NCI-H2227 treated with DMSO at 0.1 percent for 48 hours (cell line): ENCODE measurements around the gene MARCHF10.
"Not testable (repeated sequence)": the region's sequence is repeated elsewhere in the genome, so short reads cannot be mapped to it uniquely, and the experiment has no call there.

Experiments used
- DNase-seq: peaks from one replicate; lab custom pipeline; 2025; lab: John Stamatoyannopoulos, UW

MARCHF10 gene

DNA sequence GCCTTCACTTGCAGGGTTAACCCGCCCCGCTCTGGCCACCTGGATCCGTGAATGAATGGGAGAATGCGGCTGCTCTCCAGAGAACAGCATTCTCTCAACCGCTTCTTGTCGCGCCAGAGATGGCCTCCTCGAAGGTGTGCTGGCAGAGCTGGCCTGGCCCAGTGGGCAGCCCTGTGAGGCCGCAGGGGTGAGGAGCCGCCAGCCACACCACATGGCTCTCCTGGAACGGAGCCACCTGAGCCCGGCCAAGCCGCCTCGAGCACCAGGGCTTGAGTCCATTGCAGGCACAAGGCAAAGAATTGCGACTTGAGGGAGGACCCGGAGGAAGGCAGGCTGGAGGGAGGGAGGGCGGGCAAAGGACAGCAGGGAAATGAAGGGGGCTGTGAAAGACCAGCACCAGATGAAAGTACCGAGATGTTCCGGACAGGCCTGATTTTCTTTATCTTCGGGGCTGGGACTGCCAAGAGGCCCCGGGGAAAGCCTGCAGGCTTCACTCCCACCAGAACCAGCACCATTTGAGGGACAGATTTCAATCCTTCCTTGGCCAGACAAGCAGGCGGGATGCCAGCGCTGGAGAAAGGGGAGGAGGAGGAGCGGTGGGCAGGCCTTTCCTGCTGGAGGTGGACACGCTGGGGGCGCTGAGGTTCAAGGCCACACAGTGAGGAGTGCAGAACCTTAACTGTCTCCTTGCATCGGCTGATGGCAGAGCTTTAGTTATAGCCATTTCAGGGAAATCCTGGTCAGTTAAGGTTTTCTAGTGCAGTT, 111.2 kb downstream of the MARCHF10 start:
- no peak for DNase-seq

DNA sequence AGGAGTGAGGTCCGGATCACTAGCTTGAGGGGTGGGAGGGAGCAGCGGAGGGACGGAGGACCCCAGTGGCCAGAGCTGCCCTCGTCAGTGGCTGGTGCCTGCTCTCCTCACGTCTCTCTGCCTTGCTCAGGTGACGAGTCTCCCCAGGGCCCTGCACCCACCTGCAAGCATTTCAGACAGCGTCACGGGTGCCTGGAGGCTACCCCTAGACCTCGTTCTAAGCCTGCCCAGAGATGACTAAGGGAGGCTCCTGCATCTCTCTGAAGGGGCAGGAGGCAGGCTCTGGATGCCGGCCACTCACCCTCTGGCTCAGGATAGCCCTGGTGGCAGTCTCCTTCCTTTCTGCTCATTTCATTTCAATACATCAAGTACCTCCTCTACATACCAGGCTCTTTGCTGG, 111.9 kb downstream of the MARCHF10 start:
- DNase-seq = no peak

DNA sequence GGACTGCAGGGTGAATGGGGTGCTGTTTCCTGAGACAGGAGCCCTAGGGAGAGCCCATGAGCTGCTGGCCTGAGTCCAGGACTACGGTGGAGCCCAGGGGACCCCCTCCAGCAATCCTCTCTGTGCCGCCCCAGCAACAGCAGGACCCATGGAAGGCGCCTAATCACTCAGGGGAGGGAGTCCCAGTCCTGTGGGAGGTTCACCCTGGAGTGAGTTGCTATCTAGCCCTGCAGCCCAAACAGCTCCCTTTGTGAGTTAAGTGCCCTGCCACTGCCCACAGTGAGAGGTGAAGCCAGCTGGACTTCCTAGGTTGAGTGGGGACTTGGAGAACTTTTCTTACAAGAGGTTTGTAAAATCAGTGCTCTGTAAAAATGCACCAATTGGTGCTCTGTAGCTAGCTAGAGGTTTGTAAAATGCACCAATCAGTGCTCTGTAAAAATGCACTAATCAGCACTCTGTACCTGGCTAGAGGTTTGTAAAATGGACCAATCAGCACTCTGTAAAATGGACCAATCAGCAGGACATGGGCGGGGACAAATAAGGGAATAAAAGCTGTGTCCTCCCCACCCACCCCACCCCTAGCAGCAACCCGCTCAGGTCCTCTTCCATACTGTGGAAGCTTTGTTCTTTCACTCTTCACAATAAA, 112.9 kb downstream of the MARCHF10 start:
- not testable (repeated sequence) for DNase-seq

DNA sequence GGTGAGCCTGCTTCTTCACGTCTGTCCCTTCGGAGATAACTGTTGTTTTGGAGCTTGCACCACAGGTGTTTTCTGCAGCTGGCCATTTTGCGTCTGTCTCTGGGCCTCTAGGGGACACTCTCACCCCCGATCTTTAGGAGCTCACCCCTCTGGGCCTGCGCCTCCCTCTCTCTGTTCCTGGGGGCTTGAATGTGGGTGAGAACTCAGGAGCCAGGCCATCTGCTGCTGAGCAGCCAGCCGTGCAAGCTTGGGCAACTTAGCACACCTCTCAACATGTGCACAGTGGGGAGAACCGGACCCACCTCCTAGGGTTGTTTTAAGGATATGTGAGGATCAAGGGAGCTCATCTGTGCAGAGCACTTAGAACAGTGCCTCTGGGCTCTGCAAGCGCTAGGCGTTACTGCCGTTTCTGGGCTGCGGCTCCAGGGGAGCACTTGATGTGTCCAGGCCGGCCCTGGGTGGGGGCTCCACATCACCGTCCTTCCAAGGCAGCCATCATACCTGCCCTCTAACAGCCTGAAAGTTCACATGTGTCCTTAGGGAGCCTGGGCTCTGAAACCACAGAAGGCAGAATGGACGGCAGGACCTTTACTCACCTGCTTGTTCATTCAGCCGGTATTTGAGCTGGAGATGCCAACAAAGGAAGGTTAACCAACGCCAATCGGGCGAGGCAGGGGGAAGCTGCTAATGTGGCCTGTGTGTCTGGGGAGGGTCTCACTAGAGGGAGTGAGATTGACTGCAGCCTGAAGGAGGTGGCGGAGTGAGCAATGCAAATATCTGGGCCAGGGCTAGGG, 114.3 kb downstream of the MARCHF10 start:
- no peak for DNase-seq

DNA sequence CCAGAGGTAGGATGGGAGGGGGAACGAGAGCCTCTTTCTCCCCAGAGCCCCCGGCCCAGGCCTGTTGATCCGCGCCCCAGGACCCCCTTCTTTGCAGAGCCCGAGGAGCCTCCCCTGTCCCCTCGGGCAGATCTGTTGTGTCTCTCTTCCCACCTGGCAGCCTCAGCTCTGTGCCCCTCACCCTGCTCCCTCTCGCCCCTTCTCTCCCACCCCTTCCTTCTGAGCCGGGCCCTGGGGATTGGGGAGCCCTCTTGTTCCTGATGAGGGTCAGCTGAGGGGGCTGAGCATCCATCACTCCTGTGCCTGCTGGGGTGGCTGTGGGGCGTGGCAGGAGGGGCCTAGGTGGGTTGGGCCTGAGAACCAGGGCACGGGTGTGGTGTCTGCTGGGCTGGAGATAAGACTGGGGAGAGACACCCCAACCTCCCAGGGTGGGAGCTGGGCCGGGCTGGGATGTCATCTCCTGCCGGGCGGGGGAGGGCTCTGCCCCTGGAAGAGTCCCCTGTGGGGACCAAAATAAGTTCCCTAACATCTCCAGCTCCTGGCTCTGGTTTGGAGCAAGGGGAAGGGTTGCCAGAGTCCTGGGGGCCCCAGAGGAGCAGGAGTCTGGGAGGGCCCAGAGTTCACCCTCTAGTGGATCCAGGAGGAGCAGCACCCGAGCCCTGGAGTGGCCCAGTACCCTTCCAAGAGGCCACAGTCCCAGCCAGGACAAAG, 115.2 kb downstream of the MARCHF10 start:
- no peak for DNase-seq

DNA sequence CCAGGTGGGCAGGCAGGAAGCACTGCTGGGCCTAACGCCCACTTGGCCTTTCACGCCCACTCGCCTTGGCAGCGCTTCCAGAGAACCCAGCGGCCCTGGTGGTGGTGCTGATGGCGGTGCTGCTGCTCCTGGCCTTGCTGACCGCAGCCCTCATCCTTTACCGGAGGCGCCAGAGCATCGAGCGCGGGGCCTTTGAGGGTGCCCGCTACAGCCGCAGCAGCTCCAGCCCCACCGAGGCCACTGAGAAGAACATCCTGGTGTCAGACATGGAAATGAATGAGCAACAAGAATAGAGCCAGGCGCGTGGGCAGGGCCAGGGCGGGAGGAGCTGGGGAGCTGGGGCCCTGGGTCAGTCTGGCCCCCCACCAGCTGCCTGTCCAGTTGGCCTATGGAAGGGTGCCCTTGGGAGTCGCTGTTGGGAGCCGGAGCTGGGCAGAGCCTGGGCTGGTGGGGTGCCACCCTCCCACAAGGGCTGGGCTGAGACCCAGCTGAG, 115.9 kb downstream of the MARCHF10 start:
- DNase-seq = no peak

DNA sequence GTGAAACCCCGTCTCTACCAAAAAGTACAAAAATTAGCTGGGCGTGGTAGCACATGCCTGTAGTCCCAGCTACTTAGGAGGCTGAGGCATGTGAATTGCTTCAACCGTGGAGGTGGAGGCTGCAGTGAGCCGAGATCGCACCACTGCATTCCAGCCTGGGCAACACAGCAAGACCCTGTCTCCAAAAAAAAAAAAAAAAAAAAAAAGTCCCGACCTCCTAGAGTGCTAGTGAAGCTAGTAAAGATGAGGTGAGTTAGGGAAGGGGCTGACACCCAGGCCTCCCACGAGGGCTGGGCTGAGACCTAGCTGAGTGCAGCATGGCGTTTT, 116.6 kb downstream of the MARCHF10 start:
- DNase-seq = not testable (repeated sequence)

DNA sequence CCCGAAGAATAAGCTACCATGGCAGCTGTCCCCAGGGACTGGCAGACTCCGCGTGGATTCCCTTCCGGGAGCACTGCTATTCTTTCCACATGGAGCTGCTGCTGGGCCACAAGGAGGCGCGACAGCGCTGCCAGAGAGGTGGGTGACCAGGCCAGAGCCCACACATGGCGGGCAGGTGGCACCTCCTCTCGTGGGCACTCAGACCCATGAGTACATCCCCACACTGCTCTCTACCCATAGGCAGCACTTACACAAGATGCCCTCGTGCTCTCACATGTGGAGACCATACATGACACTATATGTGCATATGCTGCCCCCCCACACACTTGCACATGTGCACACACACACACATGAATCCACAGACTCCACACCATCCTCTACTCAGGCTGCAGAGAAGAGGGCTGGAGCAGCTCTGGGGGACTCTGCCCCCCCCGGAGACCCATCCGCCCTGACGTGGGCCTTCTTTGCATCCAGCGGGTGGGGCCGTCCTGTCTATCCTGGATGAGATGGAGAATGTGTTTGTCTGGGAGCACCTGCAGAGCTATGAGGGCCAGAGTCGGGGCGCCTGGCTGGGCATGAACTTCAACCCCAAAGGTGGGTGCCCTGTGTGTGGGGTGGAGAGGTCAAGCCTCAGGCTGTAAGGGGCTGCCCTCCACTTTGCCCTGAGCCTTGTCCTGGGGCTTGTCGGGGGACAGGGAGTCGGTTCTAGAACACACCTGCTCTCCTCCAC, 117.8 kb downstream of the MARCHF10 start:
- DNase-seq = no peak

DNA sequence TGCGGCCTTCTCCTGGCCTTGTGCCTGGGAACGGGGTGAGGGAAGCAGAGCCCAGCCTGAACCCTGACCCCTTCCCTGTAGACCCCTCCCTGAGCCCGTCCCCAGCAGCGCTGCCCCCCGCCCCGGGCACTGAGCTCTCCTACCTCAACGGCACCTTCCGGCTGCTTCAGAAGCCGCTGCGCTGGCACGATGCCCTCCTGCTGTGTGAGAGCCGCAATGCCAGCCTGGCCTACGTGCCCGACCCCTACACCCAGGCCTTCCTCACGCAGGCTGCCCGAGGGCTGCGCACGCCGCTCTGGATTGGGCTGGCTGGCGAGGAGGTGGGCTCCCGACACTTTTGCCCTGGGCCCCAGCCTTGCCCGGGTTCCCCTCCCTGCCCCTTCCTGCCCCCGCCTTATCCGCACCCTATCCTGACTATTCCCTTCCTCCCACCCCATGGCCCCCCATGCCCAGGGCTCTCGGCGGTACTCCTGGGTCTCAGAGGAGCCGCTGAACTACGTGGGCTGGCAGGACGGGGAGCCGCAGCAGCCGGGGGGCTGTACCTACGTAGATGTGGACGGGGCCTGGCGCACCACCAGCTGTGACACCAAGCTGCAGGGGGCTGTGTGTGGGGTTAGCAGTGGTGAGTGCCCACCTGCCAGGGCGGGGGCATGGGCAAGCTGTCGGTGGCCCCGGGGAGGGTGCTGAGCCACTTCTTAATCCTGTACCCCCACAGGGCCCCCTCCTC, 118.5 kb downstream of the MARCHF10 start:
- no peak for DNase-seq

DNA sequence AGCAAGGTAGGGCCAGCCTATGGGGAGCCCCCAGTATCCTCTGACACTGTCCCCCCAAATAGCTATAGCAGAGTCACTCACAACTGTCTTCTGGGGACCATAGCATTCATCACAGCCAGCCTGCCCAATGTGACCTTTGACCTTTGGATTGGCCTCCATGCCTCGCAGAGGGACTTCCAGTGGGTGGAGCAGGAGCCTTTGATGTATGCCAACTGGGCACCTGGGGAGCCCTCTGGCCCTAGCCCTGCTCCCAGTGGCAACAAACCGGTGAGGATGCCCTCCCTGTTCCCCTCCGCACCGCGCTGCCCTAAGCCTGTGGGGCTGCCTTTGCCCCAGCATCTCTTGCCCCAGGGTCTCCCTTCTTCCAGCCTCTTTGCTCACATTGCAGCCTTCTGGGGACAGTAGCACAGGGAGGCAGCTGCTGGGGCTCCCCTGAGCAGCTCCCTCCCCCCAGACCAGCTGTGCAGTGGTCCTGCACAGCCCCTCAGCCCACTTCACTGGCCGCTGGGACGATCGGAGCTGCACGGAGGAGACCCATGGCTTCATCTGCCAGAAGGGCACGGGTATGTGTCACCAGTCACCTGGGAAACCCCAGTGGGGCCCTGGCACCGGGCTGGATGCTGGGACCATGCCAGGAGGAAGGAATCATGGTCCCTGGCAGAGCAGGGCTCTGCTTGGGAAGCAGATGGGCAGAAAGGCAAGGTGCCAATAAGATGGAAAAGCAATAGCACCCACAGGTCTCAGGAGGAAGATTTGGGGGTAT, 119.5 kb downstream of the MARCHF10 start:
- DNase-seq = no peak

DNA sequence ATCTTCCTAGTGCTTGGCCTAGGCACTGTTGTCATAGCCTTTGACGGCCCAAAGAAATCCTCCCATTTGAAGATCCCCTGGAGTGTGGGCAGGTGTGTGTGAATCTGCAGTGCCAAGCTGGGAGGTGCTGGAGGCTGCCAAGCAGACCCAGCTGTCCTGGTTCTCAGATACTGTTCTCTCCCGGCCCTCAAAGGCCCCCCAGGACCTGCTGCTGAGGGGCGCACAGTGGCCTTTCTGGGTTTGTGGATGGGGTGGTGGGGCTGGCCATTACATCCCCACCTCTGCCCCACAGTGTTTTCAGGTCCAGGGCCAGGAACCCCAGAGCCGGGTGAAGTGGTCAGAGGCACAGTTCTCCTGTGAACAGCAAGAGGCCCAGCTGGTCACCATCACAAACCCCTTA, 120.1 kb downstream of the MARCHF10 start:
- DNase-seq = no peak

DNA sequence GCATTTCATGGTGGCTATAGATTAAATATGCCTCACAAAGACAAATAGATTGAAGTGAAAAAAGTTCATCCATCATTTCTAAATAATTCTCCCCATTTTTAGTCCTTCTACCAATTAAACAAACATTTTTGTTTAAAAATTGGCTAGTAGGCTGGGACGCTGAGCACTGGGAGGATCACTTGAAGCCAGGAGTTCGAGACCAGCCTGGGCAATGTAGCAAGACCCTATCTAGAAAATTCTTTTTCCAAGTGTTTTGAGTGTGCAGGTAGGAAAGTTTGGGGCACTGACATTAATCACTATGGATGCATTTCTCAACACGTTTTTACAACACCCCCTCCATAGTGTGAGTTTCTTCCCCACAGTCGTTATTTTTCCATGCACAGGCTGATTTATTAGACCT, 123.9 kb downstream of the MARCHF10 start:
- DNase-seq = no peak

DNA sequence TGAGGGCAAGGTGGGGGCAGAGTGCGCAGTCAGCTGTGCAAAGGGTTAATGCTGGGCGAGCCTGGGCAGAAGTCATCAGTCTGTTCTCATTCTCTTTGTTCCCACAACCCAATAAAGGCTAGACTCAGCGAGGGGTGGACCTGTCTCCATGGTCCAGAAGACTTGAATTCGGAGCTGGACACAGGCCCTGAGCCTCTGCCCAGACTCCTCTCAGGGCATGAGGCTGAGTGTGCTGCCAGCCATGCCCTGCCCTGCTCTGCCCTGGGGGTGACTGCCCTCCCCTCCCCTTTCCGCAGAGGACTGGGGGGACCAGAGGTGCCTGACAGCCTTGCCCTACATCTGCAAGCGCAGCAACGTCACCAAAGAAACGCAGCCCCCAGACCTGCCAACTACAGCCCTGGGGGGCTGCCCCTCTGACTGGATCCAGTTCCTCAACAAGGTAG, 126.2 kb downstream of the MARCHF10 start:
- no peak for DNase-seq

DNA sequence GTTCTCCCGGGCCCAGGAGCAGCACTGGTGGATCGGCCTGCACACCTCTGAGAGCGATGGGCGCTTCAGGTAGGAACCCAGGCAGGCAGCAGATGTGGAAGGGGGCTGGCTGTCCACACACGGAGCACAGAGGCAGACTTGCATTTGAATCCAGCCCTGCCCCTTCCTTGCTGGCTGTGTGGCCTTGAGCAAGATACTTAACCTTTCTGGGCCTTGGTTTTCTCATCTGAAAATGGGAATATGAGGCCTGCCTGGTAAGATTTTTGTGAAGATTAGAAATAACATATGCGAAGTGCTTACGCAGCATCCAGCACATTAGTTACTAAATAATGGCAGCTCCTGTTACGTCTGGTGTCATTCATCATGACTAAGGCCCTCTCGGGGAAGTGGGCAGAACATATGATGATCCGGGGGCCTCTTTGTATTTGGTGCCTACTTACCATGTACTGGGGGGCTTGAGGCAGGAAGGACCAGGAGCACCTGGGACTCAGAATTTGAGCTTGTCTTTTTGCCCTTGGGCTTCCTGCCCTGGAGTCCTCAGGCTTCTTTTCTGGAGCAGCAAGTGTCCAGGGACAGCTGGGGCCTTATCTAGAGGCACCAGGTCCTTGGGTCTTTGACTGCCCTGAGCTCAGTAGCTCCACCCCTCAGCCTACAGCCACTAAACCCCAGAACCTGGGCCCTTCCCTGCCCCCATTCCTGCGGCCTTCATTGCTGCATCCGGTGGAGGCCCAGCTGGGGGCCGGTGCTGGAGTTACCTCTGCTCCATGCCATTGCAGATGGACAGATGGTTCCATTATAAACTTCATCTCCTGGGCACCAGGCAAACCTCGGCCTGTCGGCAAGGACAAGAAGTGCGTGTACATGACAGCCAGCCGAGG, 126.8 kb downstream of the MARCHF10 start:
- DNase-seq = no peak

DNA sequence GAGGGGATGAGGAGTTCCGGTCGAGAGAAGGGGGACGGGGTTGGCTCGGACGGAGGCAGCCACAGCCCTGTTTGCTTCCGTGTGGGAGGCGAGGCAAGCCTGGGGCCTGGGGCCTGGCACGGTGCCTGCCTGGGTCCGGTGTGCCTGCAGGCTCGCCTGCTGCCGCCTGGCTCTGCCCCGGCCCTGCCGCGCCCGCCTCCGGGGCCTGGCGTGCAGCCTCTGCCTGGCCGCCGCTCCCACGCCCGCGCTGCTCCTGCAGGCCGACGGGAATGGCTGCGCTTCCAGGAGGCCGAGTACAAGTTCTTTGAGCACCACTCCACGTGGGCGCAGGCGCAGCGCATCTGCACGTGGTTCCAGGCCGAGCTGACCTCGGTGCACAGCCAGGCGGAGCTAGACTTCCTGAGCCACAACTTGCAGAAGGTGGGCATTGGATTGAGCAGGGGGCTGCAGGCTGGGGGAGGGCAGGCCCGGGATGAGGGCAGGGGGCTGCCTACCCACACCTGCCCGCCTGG, 127.5 kb downstream of the MARCHF10 start:
- DNase-seq = no peak

DNA sequence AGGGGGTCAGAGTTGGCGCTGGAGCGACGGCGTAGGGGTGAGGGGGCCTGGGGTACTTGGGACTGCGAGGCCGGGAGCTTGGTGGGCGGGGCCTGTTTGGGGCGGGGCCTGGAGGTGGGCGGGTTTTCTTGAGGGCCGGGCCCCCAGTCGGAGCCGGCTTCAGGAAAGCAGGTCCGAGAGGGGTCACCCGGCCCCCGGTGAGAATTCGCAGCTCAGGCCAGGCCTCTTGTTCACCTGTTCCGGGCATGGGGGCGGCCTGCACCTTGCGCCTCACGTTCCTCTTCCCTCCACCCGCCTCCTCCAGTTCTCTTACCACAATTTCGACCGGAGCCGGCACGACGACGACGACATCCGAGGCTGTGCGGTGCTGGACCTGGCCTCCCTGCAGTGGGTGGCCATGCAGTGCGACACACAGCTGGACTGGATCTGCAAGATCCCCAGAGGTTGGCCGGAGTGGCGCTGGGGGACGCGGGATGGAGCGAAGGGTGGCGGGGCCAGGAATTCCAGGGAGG, 128.2 kb downstream of the MARCHF10 start:
- DNase-seq = no peak

DNA sequence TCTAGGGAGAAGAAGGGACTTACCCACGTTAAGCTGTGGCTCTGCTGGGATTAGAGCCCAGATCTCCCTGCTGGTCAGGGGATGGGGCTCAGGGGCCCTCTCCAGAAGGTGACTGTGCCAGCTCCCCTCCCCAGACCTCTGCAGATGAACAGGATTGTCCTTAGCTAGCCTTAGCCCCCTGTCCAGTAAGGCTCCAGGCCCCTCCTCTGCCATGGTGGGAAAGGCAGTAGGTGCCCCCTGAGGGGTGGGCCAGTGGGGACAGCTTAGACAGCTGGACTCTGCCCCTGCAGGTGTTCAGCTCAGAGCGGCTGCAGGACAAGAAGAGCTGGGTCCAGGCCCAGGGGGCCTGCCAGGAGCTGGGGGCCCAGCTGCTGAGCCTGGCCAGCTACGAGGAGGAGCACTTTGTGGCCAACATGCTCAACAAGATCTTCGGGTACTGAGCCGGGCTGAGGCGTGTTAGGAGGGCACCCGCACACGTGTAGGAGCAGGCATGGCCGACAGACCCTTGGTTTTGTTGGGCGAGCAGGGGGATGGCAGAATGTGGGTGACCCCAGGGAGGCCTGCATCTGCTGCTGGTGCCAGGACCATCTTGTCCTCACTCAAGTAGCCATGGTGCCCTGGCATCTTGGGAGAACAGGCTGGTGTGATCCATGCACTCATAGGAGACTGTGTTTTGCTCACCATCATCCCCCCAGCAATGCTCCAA, 129.7 kb downstream of the MARCHF10 start:
- DNase-seq = no peak
